GM12872 (cell line): Measurements from ENCODE around the gene NCOA3.

ENCODE experiments used
- CTCF ChIP-seq: IDR thresholded peaks from 3 replicates; pipeline ENCODE4 v1.5.1; 2011; ENCODE audit warnings: low read depth, mild to moderate bottlenecking, low read length, moderate library complexity; ENCODE audit not compliant: insufficient read depth

NCOA3 gene

GRCh38 chr20:47642624-47643023 lies 140.9 kb downstream of the NCOA3 start:
- TF ChIP-seq CTCF, result no peak

DNA sequence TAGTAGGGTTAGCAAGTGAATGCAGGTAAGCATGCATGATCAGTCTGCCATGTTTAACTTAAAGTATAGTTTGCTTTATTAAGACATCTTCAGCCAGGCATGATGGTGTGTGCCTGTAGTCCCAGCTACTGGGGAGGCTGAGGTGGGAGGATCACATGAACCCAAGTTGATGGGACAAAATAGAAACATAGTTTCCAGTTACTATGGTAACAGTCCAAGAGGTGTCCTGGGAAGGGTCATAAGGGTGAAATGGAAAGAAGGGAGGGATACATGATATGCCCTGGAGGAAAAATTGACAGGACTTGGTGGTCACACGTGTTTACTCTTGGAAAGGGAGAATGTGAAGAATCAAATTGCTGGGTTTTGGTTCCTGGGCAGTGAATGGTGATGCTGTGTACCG lies 143.9 kb downstream of the NCOA3 start:
- TF ChIP-seq CTCF, result no peak

DNA sequence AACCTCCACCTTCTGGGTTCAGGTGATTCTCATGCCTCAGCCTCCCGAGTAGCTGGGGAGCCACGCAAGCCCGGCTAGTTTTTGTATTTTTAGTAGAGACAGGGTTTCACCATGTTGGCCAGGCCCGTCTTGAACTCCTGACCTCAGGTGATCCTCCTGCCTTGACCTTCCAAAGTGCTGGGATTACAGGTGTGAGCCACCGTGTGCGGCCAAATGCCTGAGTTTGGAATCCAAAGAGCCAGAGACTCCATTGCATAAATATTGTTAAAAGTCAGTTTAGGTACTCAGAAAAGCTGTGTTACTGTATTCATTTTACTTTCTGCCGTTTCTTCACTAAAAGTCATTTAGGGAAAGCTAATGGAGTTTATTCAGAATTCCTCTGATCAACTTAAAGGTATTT lies 146.3 kb downstream of the NCOA3 start:
- no peak for TF ChIP-seq CTCF

DNA sequence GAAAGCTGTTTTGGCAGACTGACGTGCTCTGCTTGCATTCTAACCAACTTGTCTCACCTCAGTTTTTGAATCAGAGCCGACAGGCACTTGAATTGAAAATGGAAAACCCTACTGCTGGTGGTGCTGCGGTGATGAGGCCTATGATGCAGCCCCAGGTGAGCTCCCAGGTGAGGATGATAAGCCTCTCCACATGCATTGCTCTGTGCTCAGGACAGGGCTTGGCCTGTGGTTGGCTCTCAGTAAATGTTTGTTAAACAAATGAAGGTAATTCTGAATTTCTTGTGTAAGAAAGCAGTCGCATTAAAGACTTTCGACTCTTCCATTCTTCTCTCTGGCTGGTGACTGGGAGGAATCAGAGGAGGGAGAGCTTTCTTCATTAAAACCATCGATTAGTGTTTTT lies 147.3 kb downstream of the NCOA3 start:
- no peak for TF ChIP-seq CTCF

DNA sequence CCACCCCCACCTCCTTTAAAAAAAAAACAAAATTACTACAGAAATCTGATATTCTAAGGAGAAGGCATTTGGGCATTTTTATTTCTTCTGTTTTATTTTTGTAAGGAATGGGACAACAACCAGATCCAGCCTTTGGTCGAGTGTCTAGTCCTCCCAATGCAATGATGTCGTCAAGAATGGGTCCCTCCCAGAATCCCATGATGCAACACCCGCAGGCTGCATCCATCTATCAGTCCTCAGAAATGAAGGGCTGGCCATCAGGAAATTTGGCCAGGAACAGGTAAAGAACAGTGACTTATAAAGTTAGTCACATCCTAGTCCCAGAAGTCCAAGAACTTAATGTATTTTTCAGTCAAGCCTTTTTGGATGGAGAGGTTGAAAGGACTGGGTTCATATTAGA lies 150.6 kb downstream of the NCOA3 start:
- no peak for TF ChIP-seq CTCF

DNA sequence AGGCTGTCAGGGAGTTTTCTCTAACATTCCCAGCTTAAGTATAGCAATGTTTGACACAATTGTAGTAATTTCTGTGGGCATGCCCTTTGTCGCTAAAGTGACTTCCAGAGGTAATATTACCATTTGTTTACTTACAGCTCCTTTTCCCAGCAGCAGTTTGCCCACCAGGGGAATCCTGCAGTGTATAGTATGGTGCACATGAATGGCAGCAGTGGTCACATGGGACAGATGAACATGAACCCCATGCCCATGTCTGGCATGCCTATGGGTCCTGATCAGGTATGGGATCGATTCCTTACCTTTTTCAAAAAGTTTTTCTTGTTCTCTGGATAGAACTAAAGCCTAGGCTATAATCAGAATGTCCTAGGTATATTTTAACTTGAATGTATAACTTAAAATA lies 151.1 kb downstream of the NCOA3 start:
- no peak for TF ChIP-seq CTCF

GRCh38 chr20:47653869-47654268 lies 152.2 kb downstream of the NCOA3 start:
- no peak for TF ChIP-seq CTCF

DNA sequence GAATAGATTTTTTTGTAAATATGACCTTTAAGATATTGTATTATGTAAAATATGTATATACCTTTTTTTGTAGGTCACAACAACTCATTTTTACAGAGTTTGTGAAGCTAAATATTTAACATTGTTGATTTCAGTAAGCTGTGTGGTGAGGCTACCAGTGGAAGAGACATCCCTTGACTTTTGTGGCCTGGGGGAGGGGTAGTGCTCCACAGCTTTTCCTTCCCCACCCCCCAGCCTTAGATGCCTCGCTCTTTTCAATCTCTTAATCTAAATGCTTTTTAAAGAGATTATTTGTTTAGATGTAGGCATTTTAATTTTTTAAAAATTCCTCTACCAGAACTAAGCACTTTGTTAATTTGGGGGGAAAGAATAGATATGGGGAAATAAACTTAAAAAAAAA lies 152.7 kb downstream of the NCOA3 start:
- no peak for TF ChIP-seq CTCF
